GM19193 (cell line): ENCODE data around the gene PAWR.

Experiments used
- POLR2A ChIP-seq: IDR thresholded peaks from 4 replicates; pipeline ENCODE4 v1.6.1; 2011; ENCODE audit not compliant: insufficient read depth, insufficient read length; ENCODE audit errors: extremely low read depth

Gene PAWR

DNA sequence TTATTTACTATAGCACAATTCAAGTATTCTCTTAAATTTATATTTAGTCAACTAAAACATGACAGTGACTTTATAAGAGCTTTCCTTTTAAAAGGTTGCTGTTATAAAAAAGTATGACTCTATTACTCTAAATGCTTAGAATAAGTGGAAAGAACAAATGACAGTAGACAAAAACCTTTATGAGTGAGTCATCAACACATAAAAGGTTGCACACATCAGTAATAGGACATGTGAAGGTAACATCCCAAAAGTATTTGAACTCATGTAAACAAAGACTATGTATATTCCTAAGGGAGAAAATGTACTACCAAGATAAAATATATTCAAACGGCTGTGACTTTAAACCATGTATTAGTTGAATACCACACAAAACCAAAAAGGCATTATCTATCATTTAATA, 98.8 kb downstream of the PAWR start:
- no peak for TF ChIP-seq POLR2A

DNA sequence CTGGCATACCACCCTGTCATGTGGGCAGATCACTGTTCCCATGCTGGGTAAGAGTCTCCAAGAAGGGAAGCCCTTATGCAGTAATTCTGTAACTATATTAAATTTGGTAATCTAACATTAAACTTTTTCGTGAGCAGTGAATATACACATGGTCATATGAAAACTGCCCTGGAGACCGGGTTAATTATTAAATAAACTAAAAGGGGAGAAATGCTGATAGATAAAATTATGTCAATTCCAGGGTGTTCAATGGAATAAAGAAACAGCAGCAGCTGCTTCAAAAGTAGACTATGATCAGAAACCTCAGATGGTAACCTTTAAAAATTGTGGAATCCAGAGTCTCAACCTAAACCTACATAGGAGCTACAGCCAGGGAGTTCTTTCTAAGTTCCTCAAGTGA, 100.0 kb downstream of the PAWR start:
- TF ChIP-seq POLR2A, result no peak

DNA sequence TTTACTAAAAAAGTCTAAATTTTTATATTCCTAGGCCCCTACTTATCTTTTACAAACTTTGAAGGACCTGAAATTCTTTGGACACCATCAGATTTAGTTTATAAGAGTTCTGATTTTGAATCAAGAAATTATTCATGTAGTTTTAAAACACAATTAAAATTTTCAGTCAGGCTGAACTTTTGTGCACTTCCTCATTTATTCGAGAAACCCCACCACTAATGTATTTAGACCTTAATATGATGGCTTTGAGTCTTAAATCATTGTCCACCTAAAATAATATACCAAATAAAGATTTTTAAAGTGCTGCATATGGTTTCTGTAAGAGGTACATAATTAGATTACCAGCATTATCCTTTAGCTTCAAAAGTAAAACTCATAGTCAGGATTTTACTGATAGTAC, 103.4 kb downstream of the PAWR start:
- no peak for TF ChIP-seq POLR2A

DNA sequence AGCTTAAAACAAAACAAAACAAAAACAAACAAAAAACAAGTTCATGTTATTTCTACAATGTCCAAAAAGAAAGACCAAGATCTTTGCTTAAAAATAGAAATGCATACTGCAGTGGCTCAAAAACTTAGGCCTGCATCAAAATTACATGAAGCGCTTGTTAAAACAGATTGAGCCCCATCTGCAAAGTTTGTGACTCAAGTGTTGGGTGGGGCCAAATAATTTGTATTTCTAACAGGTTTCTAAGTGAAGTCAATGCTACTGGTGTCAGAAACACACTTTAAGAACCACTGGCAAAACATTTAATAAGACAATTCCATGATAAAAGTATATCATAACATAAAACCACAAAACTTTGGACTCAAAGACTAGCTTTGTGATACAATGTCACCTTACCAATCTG, 105.6 kb downstream of the PAWR start:
- no peak for TF ChIP-seq POLR2A

DNA sequence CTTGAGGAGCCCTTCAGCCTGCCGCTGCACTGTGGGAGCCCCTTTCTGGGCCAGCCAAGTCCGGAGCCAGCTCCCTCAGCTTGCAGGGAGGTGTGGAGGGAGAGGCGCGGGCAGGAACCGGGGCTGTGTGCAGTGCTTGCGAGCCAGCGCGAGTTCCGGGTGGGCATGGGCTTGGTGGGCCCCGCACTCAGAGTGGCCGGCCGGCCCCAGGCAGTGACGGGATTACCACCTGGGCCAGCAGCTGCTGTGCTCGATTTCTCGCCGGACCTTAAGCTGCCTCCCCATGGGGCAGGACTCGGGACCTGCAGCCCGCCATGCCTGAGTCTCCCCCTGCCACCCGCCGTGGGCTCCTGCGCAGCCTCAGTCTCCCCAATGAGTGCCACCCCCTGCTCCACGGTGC, 116.9 kb downstream of the PAWR start:
- no peak for TF ChIP-seq POLR2A

DNA sequence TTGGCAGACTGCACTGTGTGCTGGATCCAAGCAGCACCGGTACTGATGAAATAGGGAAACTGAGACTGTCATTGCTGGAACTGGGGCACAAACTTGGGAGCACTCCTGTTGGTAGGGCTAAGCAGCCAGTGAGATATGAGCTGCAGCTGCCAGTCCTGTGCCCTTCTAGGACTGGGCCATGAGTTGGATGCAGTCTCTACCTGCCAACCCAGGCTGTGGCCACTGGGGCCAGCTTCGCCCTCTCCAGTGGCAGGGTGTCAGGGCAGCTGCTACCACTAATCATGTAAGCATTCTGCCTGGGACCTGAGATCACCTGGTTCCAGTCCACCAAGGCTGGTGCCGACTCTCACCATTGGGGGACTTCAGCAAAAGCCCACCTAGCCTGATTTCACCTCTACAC, 121.1 kb downstream of the PAWR start:
- TF ChIP-seq POLR2A, result no peak

DNA sequence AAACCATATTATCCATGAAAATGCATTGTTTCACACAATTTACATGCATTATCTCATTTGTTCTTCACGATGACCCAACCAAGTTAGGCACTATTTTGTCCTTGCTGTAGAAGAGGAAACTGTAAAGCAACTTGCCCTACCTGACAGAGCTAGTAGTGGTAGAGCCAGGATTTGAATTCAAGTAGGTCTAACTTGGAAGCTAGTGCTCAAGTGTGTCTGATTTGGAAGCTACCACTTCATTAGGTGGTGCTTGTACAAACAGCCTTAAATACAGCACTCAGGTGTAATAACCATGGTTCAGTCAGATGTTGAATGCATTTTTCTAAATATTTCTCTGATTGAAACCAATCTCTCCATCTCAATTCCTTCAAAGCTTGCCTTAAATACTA, 123.6 kb downstream of the PAWR start:
- no peak for TF ChIP-seq POLR2A

DNA sequence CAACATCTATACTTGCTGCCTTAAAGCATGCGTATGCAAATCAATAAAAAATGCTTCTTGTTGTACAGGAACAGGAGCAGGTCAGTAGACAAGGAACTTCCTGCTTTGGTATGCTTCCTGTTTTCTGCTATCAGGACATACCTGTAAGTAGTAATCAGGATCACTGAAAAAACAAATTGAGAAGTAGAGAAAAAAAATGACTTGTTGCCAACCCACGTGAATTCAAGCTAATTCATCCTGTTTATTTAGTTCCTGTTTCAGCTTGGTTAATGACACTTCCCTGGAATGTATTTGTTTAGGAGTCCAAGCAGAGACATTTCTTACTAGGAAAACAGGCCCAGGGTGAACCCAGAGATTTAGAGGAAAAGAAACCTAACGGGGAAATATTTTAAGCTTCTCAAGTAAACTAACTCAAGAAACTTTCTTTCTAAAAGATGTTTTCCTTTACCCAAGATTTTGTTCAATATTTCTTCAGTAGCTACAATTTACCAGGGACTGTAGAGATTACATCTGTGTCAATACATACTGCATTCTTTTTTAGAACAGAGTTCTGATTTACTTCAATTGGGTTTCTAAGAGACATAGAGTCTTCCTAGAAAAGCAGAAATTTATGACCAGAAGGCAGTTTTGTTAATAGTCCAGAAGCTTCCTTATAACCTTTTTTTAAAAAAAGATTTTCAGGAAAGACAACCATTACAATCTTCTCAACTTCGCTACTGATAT, 124.2 kb downstream of the PAWR start:
- TF ChIP-seq POLR2A, result no peak

DNA sequence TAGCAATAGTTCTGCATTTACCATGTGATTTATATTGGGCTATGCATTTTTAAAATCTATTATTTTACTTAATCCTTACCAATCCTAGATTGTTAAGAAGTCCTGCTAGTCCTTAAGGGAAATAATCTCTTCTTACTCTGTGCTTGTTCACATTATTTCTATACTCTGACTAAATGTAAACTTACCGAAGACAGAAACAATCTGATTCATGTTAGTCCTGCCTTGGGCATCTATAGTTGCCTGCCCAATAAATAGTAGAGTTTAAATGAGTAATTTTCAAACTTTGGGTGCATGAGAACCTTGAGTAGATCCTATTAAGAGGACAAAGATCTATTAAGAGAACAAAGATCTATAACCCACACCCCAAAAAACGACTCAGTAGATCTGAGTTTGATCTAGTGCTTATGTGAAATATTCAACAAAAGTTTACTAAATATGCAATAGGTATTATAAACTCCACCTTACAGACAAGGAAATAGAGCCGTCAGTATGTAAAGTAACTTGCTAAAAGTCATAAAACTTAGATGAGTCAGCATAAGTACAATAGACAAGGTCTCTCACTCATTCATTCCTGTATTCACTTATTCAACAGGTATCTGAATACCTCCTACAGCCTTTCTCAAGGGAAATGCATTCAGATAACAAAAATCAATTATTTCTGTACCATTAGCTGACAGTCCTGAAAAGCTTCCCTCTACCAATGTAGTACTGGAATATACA, 127.6 kb downstream of the PAWR start:
- TF ChIP-seq POLR2A, result no peak

DNA sequence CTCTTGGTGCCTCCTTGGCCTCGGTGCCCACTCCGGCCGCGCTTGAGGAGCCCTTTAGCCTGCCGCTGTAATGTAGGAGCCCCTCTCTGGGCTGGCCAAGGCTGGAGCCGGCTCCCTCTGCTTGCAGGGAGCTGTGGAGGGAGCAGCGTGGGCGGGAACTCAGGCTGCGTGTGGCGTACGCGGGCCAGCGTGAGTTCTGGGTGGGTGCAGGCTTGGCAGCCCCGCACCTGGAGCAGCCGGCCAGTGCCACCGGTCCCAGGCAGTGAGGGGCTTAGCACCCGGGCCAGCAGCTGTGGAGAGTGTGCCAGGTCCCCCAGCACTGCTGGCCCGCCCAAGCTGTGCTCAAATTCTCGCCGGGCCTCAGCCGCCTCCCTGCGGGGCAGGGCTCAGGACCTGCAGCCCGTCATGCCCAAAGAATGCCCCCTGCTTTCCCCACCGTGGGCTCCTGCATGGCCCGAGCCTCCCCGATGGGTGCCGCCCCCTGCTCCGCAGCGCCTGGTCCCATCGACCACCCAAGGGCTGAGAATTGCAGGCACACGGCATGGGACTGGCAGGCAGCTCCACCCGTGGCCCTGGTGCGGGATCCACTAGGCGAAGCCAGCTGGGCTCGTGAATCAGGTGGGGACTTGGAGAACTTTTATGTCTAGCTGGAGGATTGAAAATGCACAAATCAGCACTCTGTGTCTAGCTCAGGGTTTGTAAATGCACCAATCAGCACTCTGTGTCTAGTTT, 129.2 kb downstream of the PAWR start:
- no peak for TF ChIP-seq POLR2A

DNA sequence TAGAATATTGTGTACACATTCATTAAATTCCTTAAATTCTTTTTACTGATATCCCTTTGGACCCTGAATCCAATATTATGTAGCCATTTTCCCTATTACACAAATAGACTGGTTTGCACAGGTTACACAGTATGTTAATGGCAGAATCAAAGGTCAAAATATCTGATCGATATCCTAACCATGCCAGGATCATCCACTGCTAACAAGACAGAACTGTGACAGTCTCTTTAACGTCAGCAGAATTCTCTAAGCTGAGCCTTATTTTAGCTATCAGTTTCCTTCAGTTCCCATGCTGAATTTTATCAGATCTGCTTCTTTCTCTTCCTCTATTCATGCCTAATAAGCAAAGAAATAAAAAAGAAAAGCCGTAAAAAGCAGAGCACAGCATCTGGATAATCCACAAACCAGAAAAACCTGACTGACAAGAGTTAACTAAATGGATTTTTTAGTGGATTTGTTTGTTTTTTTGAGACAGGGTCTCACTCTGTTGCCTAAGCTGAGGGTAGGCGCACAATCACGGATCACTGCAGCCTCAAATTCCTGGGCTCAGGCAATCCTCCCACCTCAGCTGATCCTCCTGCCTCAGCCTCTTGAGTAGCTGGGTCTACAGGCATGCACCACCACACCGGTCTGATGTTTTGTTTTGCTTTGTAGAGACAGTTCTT, 130.4 kb downstream of the PAWR start:
- no peak for TF ChIP-seq POLR2A

DNA sequence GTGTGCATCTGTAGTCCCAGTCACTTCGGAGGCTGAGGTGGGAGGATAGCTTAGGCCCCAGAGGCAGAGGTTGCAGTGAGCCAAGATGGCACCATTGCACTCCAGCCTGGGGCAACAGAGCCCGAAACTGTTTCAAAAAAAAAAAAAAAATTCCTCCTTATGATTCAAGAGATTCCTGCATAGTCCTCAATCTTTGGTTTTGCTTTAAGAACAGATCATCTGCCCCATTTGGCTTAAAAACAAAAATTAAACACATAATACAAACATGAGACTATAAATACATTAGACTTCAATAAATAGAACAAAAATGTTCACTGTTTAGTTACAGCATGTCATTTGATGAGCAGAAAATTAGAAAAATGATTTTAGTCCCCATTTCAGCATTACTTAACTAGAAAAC, 131.2 kb downstream of the PAWR start:
- no peak for TF ChIP-seq POLR2A

DNA sequence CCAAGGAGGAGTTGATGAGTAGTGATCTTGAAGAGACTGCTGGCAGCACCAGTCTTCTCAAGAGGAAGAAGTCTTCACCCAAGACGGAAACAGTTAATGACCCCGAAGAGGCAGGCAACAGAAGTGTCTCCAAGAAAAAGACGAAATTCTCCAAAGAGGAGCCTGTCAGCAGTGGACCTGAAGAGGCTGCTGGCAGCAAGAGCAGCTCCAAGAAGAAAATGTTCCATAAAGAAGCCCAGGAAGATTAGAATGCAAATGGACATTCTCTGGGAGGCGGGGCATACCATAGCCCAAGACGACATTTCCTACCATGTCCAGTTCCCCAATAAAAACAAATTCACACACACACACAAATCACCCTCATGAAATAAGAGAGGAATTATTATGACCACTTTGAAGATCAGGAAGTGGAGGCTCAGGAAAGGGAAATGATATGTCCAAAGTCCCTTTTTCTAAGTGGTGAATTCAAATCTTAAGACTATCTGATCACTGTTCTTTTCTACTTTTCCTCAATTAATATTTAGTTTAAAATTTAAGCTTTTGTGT, 131.8 kb downstream of the PAWR start:
- TF ChIP-seq POLR2A, result no peak

DNA sequence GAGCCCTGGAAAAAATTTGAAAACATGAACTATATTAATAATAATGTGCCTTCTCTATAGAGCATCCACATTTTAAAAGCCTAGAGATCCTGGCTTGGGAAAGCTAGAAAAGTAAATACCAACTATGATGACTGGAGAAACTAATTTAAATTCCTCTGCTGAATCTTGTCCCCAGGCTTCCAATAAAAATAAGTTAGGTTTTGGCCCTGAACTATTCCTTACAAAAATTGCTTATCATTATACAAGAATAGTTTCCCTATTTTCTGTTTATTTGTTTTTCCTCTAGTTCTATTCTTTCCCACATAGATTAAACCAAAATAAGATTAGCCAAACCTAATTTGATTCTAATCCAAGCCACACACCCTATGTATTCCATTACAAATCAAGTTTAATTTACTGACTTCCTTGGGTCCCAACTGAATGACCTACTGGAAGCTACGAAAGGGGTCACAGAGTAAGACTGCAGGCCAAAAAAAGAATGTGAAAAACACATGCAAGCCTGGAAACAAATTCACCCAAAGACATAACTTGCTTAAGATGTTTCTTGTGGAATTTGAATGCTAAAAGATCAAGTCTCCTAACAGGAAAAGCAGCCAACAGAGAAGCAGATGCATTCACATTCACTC, 133.0 kb downstream of the PAWR start:
- no peak for TF ChIP-seq POLR2A
